ENCODE measurements around the gene RABEP1.

Gene RABEP1

GRCh38 chr17:5299383-5299782 is 17.3 kb downstream of the RABEP1 start:
- no peak for TF ChIP-seq CTCF (IDR thresholded peaks at IDR 0.05; ENCODE audit: borderline replicate concordance, insufficient read depth, low read depth, low read length)
- H3K4me3 ChIP-seq (ENCODE audit: low read depth, low read length): no peak overlapping the region

- no peak overlapping the region for H3K4me3 ChIP-seq (ENCODE audit: low read depth, low read length)
- no peak for TF ChIP-seq CTCF (IDR thresholded peaks at IDR 0.05; ENCODE audit: borderline replicate concordance, insufficient read depth, low read depth, low read length)
Observed at GRCh38 chr17:5304636-5305035, 22.6 kb downstream of the RABEP1 start.

- no peak overlapping the region for H3K4me3 ChIP-seq (ENCODE audit: low read depth, low read length)
- no peak for TF ChIP-seq CTCF (IDR thresholded peaks at IDR 0.05; ENCODE audit: borderline replicate concordance, insufficient read depth, low read depth, low read length)
Observed at GRCh38 chr17:5309851-5310250, 27.8 kb downstream of the RABEP1 start.

GRCh38 chr17:5325851-5326250 is 43.8 kb downstream of the RABEP1 start:
- no peak overlapping the region for H3K4me3 ChIP-seq (ENCODE audit: low read depth, low read length)
- no peak for TF ChIP-seq CTCF (IDR thresholded peaks at IDR 0.05; ENCODE audit: borderline replicate concordance, insufficient read depth, low read depth, low read length)

- no peak overlapping the region for H3K4me3 ChIP-seq (ENCODE audit: low read depth, low read length)
- no peak for TF ChIP-seq CTCF (IDR thresholded peaks at IDR 0.05; ENCODE audit: borderline replicate concordance, insufficient read depth, low read depth, low read length)
Observed at GRCh38 chr17:5329784-5330557, 47.9 kb downstream of the RABEP1 start.

- no peak for TF ChIP-seq CTCF (IDR thresholded peaks at IDR 0.05; ENCODE audit: borderline replicate concordance, insufficient read depth, low read depth, low read length)
Observed at GRCh38 chr17:5330981-5331380, 48.9 kb downstream of the RABEP1 start.

GRCh38 chr17:5331506-5331905 is 49.4 kb downstream of the RABEP1 start:
- H3K4me3 ChIP-seq (ENCODE audit: low read depth, low read length): no peak overlapping the region
- no peak for TF ChIP-seq CTCF (IDR thresholded peaks at IDR 0.05; ENCODE audit: borderline replicate concordance, insufficient read depth, low read depth, low read length)

More at GRCh38 chr17:5330981-5331380, 48.9 kb downstream of the RABEP1 start:
- no peak overlapping the region for H3K4me3 ChIP-seq (ENCODE audit: low read depth, low read length)
